ENCODE data around the gene KCNK10. TPM values are rescaled to one million over a fixed set of nuclear protein-coding genes. Genes with fewer than 3 reads are reported as not detected.

Gene KCNK10
- total RNA-seq, 1 experiment from 2014 or later, result 2.9 TPM

DNA sequence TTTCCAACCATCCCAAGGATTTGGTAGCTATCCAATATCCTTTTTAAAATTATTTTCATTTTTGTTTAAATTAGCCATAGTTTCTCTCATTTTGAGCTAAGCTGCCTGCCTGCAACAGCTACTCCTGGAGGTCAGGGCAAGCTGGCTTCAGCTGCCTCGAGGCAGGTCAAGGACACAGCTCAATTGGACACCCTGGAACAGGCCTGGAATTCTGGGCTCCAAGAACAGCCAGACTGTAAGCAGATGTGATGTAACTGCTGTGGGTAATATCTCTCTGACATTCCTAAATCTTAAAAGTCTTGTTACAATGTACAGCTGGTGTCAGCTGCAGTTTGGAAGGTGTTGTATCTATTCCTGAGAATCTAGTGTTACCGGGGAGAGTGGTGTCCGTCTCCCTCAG, 119.8 kb downstream of the KCNK10 start:
- POLR2A ChIA-PET, result no interaction called here
- no peaks in the 10 kb centered on the region; the same call in 1 of the 2 replicates for H3K27me3 ChIP-seq (replicated peaks; ENCODE audit: control insufficient read depth, insufficient read depth, low read length)

DNA sequence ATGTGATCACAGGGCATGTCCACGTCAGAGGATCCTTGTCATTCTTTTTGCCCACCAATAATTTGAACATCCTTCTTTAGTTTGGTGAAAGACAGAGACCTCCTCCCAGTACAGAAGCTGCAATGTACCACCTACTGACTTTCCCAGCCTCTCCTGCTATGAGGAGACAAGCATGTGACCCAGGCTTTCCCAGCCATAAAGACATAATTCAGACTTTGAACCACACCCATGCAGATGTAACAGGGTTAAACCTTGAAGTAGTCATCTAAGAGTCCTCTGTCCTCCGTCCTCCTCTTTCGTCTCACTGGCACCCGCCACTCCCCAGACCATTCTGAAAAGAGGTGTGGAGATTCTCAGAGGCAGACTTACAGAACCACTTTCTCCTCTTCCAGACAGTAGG, 120.8 kb downstream of the KCNK10 start:
- Histone ChIP-seq H3K36me3 (ENCODE audit: control insufficient read depth, insufficient read depth, low read length) (no peaks in the 10 kb centered on the region), H3K4me3 (ENCODE audit: low read depth, low read length) (no peak overlapping the region), H3K9me3 (no peaks in the 10 kb centered on the region), H3K27me3 (replicated peaks; ENCODE audit: control insufficient read depth, insufficient read depth, low read length) (no peaks in the 10 kb centered on the region; the same call in 1 of the 2 replicates), H3K4me1 (no peaks in the 10 kb centered on the region)
- H3K4me1 Mint-ChIP-seq (ENCODE audit: low read depth, unreplicated experiment), result peaks cover 8% of the 10 kb centered on the region
- no peaks in the 10 kb centered on the region for H3K36me3 Mint-ChIP-seq (ENCODE audit: insufficient read depth, unreplicated experiment)
- POLR2A ChIA-PET, result no interaction called here
- H3K9me3 Mint-ChIP-seq (ENCODE audit: unreplicated experiment), result no peaks in the 10 kb centered on the region
- CTCF ChIA-PET, result no interaction called here
- H3K4me3 Mint-ChIP-seq (ENCODE audit: unreplicated experiment), result no peak overlapping the region
- TF ChIP-seq, protein P1, sequence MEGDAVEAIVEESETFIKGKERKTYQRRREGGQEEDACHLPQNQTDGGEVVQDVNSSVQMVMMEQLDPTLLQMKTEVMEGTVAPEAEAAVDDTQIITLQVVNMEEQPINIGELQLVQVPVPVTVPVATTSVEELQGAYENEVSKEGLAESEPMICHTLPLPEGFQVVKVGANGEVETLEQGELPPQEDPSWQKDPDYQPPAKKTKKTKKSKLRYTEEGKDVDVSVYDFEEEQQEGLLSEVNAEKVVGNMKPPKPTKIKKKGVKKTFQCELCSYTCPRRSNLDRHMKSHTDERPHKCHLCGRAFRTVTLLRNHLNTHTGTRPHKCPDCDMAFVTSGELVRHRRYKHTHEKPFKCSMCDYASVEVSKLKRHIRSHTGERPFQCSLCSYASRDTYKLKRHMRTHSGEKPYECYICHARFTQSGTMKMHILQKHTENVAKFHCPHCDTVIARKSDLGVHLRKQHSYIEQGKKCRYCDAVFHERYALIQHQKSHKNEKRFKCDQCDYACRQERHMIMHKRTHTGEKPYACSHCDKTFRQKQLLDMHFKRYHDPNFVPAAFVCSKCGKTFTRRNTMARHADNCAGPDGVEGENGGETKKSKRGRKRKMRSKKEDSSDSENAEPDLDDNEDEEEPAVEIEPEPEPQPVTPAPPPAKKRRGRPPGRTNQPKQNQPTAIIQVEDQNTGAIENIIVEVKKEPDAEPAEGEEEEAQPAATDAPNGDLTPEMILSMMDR (IDR thresholded peaks at IDR 0.05; ENCODE audit: insufficient read depth in 1 of 2, low read depth in 1 of 2, low read length in 1 of 2, severe bottlenecking in 1 of 2, unreplicated experiment in 1 of 2), result no peak
- BruUV-seq (replicated peaks), result no TSS peak
- no peak overlapping the region for H3K27ac Mint-ChIP-seq (ENCODE audit: unreplicated experiment)
- intact Hi-C loops (cut with micrococcal nuclease; ENCODE audit: unreplicated experiment), result no loop called here
- no peak for DNase-seq
- H3K27me3 Mint-ChIP-seq (ENCODE audit: insufficient read depth, unreplicated experiment), result no peaks in the 10 kb centered on the region

More for the DNA sequence above, 119.8 kb downstream of the KCNK10 start:
- H3K36me3 Mint-ChIP-seq (ENCODE audit: insufficient read depth, unreplicated experiment), result no peaks in the 10 kb centered on the region
- TF ChIP-seq, protein P1 (IDR thresholded peaks at IDR 0.05; ENCODE audit: insufficient read depth in 1 of 2, low read depth in 1 of 2, low read length in 1 of 2, severe bottlenecking in 1 of 2, unreplicated experiment in 1 of 2), result no peak
- H3K4me3 ChIP-seq (ENCODE audit: low read depth, low read length), result no peak overlapping the region
- H3K9me3 Mint-ChIP-seq (ENCODE audit: unreplicated experiment), result no peaks in the 10 kb centered on the region
- H3K4me3 Mint-ChIP-seq (ENCODE audit: unreplicated experiment), result no peak overlapping the region
- no TSS peak for BruUV-seq (replicated peaks)
- no peaks in the 10 kb centered on the region for H3K4me1 ChIP-seq
- CTCF ChIA-PET, result interaction anchor here (0.5 to 1.6 kb wide), 2 partner anchors 14 to 182 kb away, joined by 3 to 7 read pairs; partner anchors contain the start of gene SPATA7
- no peak for DNase-seq
- H3K4me1 Mint-ChIP-seq (ENCODE audit: low read depth, unreplicated experiment), result peaks cover 8% of the 10 kb centered on the region
- H3K27me3 Mint-ChIP-seq (ENCODE audit: insufficient read depth, unreplicated experiment), result no peaks in the 10 kb centered on the region
- no peak overlapping the region for H3K27ac Mint-ChIP-seq (ENCODE audit: unreplicated experiment)
- no peaks in the 10 kb centered on the region for H3K36me3 ChIP-seq (ENCODE audit: control insufficient read depth, insufficient read depth, low read length)
- no peaks in the 10 kb centered on the region for H3K9me3 ChIP-seq
- intact Hi-C loops (cut with micrococcal nuclease; ENCODE audit: unreplicated experiment), result no loop called here

DNA sequence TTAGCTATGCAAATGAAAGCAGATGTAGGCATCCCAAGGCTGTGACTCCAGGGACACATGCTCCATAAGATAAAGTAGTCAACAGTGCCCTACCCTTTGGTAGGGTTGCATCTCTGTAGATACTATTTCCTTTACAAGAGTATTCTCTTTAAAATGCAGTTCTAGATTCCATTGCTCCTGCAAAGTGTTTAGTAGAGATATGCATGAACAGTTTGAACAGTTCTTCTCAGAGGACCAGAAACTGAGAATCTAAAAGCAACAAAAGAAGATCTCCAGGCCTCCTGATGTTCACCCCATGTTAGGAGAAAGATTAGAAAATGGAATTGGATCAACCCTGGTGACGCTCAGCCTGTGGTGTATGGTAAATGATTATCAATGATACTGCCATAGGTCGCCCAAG, 121.2 kb downstream of the KCNK10 start:
- no peaks in the 10 kb centered on the region for H3K4me1 ChIP-seq
- Mint-ChIP-seq H3K4me3 (ENCODE audit: unreplicated experiment) (no peak overlapping the region), H3K27ac (ENCODE audit: unreplicated experiment) (no peak overlapping the region), H3K36me3 (ENCODE audit: insufficient read depth, unreplicated experiment) (no peaks in the 10 kb centered on the region), H3K27me3 (ENCODE audit: insufficient read depth, unreplicated experiment) (no peaks in the 10 kb centered on the region), H3K4me1 (ENCODE audit: low read depth, unreplicated experiment) (peaks cover 8% of the 10 kb centered on the region), H3K9me3 (ENCODE audit: unreplicated experiment) (no peaks in the 10 kb centered on the region)
- no peaks in the 10 kb centered on the region for H3K36me3 ChIP-seq (ENCODE audit: control insufficient read depth, insufficient read depth, low read length)
- no peak for DNase-seq
- intact Hi-C loops (cut with micrococcal nuclease; ENCODE audit: unreplicated experiment), result no loop called here
- no TSS peak for BruUV-seq (replicated peaks)
- POLR2A ChIA-PET, result no interaction called here
- CTCF ChIA-PET, result no interaction called here
- H3K27me3 ChIP-seq (replicated peaks; ENCODE audit: control insufficient read depth, insufficient read depth, low read length), result no peaks in the 10 kb centered on the region; the same call in 1 of the 2 replicates
- H3K9me3 ChIP-seq, result no peaks in the 10 kb centered on the region
- TF ChIP-seq, protein P1 (IDR thresholded peaks at IDR 0.05; ENCODE audit: insufficient read depth in 1 of 2, low read depth in 1 of 2, low read length in 1 of 2, severe bottlenecking in 1 of 2, unreplicated experiment in 1 of 2), result no peak
- H3K4me3 ChIP-seq (ENCODE audit: low read depth, low read length), result no peak overlapping the region

Data from Caco-2 (cell line).